Measurements from ENCODE around the gene AK3.

The AK3 gene

DNA sequence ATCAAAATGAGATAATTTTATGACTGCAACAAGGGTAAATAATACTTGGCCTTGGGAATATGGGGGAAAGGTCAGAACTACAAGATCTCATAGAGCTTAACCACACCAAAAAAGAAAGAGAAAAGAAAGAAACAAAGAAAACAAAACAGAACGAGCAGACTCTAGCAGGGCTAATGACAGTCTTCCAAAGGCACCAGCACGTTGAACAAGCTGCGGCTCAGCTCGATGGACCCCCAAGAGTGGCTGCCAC lies 689 bp downstream of the AK3 start:
- TF ChIP-seq, protein P1, sequence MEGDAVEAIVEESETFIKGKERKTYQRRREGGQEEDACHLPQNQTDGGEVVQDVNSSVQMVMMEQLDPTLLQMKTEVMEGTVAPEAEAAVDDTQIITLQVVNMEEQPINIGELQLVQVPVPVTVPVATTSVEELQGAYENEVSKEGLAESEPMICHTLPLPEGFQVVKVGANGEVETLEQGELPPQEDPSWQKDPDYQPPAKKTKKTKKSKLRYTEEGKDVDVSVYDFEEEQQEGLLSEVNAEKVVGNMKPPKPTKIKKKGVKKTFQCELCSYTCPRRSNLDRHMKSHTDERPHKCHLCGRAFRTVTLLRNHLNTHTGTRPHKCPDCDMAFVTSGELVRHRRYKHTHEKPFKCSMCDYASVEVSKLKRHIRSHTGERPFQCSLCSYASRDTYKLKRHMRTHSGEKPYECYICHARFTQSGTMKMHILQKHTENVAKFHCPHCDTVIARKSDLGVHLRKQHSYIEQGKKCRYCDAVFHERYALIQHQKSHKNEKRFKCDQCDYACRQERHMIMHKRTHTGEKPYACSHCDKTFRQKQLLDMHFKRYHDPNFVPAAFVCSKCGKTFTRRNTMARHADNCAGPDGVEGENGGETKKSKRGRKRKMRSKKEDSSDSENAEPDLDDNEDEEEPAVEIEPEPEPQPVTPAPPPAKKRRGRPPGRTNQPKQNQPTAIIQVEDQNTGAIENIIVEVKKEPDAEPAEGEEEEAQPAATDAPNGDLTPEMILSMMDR (conservative IDR thresholded peaks at IDR 0.05; ENCODE audit: low read depth, low read length), result no peak
- H3K9ac ChIP-seq, result peak overlapping the region; percentile 93
- H3K27me3 ChIP-seq (ENCODE audit: insufficient read depth, low read depth), result no peaks in the 10 kb centered on the region
- H3K27ac ChIP-seq, result peak overlapping the region; percentile 75
- H4K20me1 ChIP-seq (ENCODE audit: insufficient read depth), result no peaks in the 10 kb centered on the region
- H3K4me3 ChIP-seq (IDR thresholded peaks at IDR 0.05; ENCODE audit: insufficient read depth, low read depth, low read length), result no peak overlapping the region
- H3K79me2 ChIP-seq (ENCODE audit: insufficient read depth, low read depth), result peaks cover 42% of the 10 kb centered on the region
- H3K4me2 ChIP-seq, result peak overlapping the region; percentile 82
- H2AFZ ChIP-seq (ENCODE audit: low read depth), result peak overlapping the region; percentile 93
- H3K4me1 ChIP-seq (ENCODE audit: low read depth, poor library complexity, severe bottlenecking), result peaks cover 15% of the 10 kb centered on the region
- no peaks in the 10 kb centered on the region for H3K36me3 ChIP-seq (ENCODE audit: insufficient read depth)

DNA sequence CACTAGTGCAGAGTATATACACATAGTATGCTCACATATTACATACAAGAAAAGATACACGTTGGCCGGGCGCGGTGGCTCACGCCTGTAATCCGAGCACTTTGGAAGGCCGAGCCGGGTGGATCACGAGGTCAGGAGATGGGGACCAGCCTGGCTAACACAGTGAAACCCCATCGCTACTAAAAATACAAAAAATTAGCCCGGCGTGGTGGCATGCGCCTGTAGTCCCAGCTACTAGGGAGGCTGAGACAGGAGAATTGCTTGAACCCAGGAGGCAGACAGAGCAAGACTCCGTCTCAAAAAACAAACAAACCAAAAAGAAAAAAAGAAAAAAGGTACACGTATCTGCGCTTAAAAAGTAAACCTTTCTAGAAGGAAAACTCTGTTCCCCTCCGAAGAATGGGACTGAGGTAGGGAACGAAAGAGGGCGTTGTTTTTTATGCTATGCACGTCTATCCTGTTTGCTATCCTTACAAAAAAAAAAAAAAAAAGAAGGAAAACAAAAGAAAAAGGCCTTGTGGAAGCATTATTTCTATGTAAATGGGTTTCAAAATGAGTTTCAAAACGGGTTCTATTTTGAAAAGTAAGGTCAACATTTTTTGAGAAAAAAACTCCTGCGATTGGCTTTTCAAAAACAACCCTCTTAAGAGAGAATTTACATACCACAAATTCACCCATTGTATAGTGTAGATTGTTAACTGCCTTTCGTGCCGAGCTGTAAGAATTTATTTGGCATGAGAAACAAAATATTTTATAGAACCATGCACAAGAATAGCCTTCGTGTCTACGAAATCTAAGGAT lies 1.2 kb downstream of the AK3 start:
- H3K79me2 ChIP-seq (ENCODE audit: insufficient read depth, low read depth), result peaks cover 42% of the 10 kb centered on the region
- peak overlapping the region; percentile 93 for H2AFZ ChIP-seq (ENCODE audit: low read depth)

DNA sequence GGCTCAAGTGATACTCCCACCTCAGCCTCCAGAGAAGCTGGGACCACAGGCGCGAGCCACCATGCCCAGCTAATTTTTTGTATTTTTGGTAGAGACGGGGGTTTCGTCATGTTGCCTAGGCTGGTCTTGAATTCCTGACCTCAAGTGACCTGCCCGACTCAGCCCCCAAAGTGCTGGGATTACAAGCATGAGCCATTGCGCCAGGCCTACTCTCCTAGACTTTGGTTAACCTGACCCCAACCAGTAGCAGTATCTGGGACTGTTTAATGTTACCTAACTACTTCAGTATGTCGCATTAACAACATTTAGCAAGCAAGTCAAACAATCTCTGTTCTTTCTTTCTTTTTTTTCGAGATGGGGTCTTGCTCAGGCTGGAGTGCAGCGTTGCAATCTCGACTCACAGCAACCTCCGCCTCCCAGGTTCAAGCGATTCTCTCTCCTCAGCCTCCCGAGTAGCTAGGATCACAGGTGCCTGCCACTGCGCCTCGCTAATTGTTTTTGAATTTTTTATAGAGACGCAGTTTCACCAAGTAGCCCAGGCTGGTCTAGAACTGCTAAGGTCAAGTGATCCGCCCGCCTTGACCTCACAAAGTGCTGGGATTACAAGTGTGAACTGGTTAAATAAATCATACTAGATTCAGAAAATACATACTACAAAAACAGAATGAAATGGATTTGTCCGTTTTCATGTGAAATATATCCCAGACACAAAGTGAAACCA lies 2.0 kb downstream of the AK3 start:
- Histone ChIP-seq H3K4me1 (ENCODE audit: low read depth, poor library complexity, severe bottlenecking) (peaks cover 15% of the 10 kb centered on the region), H3K79me2 (ENCODE audit: insufficient read depth, low read depth) (peaks cover 42% of the 10 kb centered on the region), H2AFZ (ENCODE audit: low read depth) (no peak overlapping the region), H3K4me3 (IDR thresholded peaks at IDR 0.05; ENCODE audit: insufficient read depth, low read depth, low read length) (no peak overlapping the region), H3K36me3 (ENCODE audit: insufficient read depth) (no peaks in the 10 kb centered on the region), H3K27me3 (ENCODE audit: insufficient read depth, low read depth) (no peaks in the 10 kb centered on the region), H4K20me1 (ENCODE audit: insufficient read depth) (no peaks in the 10 kb centered on the region), H3K27ac (no peak overlapping the region), H3K9ac (no peak overlapping the region), H3K4me2 (peak overlapping the region; percentile 82)
- TF ChIP-seq, protein P1 (conservative IDR thresholded peaks at IDR 0.05; ENCODE audit: low read depth, low read length), result no peak

More for the DNA sequence above, 1.2 kb downstream of the AK3 start:
- Histone ChIP-seq H3K9ac (peak overlapping the region; percentile 93), H3K27me3 (ENCODE audit: insufficient read depth, low read depth) (no peaks in the 10 kb centered on the region), H3K4me3 (IDR thresholded peaks at IDR 0.05; ENCODE audit: insufficient read depth, low read depth, low read length) (no peak overlapping the region), H3K27ac (peak overlapping the region; percentile 75), H3K4me1 (ENCODE audit: low read depth, poor library complexity, severe bottlenecking) (peaks cover 15% of the 10 kb centered on the region), H4K20me1 (ENCODE audit: insufficient read depth) (no peaks in the 10 kb centered on the region), H3K4me2 (peak overlapping the region; percentile 82), H3K36me3 (ENCODE audit: insufficient read depth) (no peaks in the 10 kb centered on the region)
- TF ChIP-seq, protein P1 (conservative IDR thresholded peaks at IDR 0.05; ENCODE audit: low read depth, low read length), result no peak

DNA sequence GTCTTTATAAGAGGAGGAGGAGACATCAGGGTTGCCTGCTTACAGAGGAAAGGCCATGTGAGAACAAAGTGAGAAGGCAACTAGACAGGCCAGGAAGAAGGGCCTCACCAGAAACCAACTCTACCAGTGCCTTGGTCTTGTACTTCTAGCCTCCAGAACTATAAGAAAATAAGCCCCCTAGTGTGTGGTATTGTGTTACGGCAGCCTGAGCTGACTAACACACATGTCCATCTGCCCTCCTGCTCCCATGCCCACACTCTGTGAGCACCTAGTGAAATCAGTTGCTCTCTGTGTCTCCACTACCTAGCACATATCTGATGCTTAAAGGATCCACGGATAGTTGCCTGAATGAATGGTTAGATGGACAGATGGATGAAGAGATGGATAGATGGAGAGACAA lies 6.9 kb downstream of the AK3 start:
- Histone ChIP-seq H4K20me1 (ENCODE audit: insufficient read depth) (no peaks in the 10 kb centered on the region), H3K79me2 (ENCODE audit: insufficient read depth, low read depth) (peaks cover 57% of the 10 kb centered on the region), H3K27me3 (ENCODE audit: insufficient read depth, low read depth) (no peaks in the 10 kb centered on the region), H3K4me1 (ENCODE audit: low read depth, poor library complexity, severe bottlenecking) (peaks cover 9% of the 10 kb centered on the region), H3K27ac (no peak overlapping the region), H3K9ac (no peak overlapping the region), H3K36me3 (ENCODE audit: insufficient read depth) (no peaks in the 10 kb centered on the region), H3K4me3 (IDR thresholded peaks at IDR 0.05; ENCODE audit: insufficient read depth, low read depth, low read length) (no peak overlapping the region), H3K4me2 (no peak overlapping the region), H2AFZ (ENCODE audit: low read depth) (no peak overlapping the region)
- TF ChIP-seq, protein P1 (conservative IDR thresholded peaks at IDR 0.05; ENCODE audit: low read depth, low read length), result no peak

Measured in KMS-11 (cell line).